GM12878 (cell line): ENCODE data around the gene ITSN1. TPM values are rescaled to one million over a fixed set of nuclear protein-coding genes. Genes with fewer than 3 reads are reported as not detected.

Source experiments
- ATAC-seq: fragments of 200-7000 bp; cut with Tn5 transposase; 3 replicates; pipeline ENCODE4 v1.9.1; 2020; ENCODE audit warnings: mild to moderate bottlenecking, moderate library complexity
- BruUV-seq: library from RNA; stranded (reverse); fragments of 400-500 nt; replicated peaks from 2 replicates; lab custom pipeline; 2021; lab: Mats Ljungman, UMichigan
- CTCF ChIA-PET: fragments of 300-600 bp; sonication (Branson Sonifier 250); formaldehyde crosslinking; extraction: SDS; loops from one replicate; lab custom pipeline; 2021; ENCODE audit warnings: inconsistent platforms; lab: Yijun Ruan, JAX
- POLR2A ChIA-PET: fragments of 350-600 bp; formaldehyde crosslinking; extraction: SDS; loops from one replicate; lab custom pipeline; 2021; ENCODE audit warnings: inconsistent platforms; lab: Charles Lee
- RAD21 ChIA-PET: fragments of 300-600 bp; sonication (Branson Sonifier 250); formaldehyde crosslinking; loops from one replicate; lab custom pipeline; 2023; ENCODE audit warnings: antibody characterized with exemption; ENCODE audit not compliant: unreplicated experiment; lab: Charles Lee
- SMC1A ChIA-PET: fragments of 300-600 bp; sonication (Branson Sonifier 250); formaldehyde crosslinking; loops from one replicate; lab custom pipeline; 2023; ENCODE audit not compliant: unreplicated experiment, uncharacterized antibody; lab: Charles Lee
- DNase-seq: peaks from one replicate; pipeline ENCODE4 v3.0.0-alpha.2; 2011; ENCODE audit warnings: low read depth, low spot score
- FAIRE-seq: peaks from 3 replicates; lab custom pipeline; 2011; peaks lifted over from hg19 to GRCh38; lab: Jason Lieb, UNC
- H2AFZ ChIP-seq: 2 replicates; pipeline ENCODE4 v1.6.0; 2011; ENCODE audit warnings: low read depth, low read length, control low read depth; ENCODE audit not compliant: control insufficient read depth
- H3K27ac ChIP-seq: 2 replicates; pipeline ENCODE4 v1.5.1; 2011; ENCODE audit warnings: control low read depth; ENCODE audit not compliant: control insufficient read depth, insufficient read depth
- H3K27me3 ChIP-seq, 2 experiments: replicated peaks in 1 of 2; 2 replicates each; pipeline versions ENCODE4 v1.6.0 to v1.6.1; 2011; ENCODE audit warnings: low read length in 1 of 2; ENCODE audit not compliant: control insufficient read depth in 2 of 2, insufficient read depth in 2 of 2
- H3K36me3 ChIP-seq, 2 experiments: 2 replicates each; pipeline ENCODE4 v1.5.1; 2011; ENCODE audit warnings: low read length in 1 of 2; ENCODE audit not compliant: control insufficient read depth in 2 of 2, insufficient read depth in 2 of 2
- H3K4me1 ChIP-seq: 2 replicates; pipeline ENCODE4 v1.6.1; 2011; ENCODE audit warnings: mild to moderate bottlenecking, low read length, moderate library complexity, mixed read lengths; ENCODE audit not compliant: control insufficient read depth, insufficient read depth
- H3K4me2 ChIP-seq: 2 replicates; pipeline ENCODE4 v1.6.0; 2011; ENCODE audit warnings: control low read depth; ENCODE audit not compliant: control insufficient read depth, insufficient read depth
- H3K4me3 ChIP-seq: fragments of 200-600 bp; sonication (generic); 2 replicates; pipeline ENCODE4 v1.5.1; 2016
- H3K79me2 ChIP-seq: 2 replicates; pipeline ENCODE4 v1.6.0; 2011; ENCODE audit warnings: low read length; ENCODE audit not compliant: control insufficient read depth, insufficient read depth
- H3K9ac ChIP-seq: 2 replicates; pipeline ENCODE4 v1.8.0; 2011; ENCODE audit warnings: low read length, control low read depth, mixed read lengths; ENCODE audit not compliant: control insufficient read depth, insufficient read depth
- H3K9me3 ChIP-seq: replicated peaks from 3 replicates; pipeline ENCODE4 v1.5.1; 2011; ENCODE audit warnings: mild to moderate bottlenecking, low read length; ENCODE audit not compliant: control insufficient read depth, insufficient read depth
- H4K20me1 ChIP-seq: 2 replicates; pipeline ENCODE4 v1.6.0; 2011; ENCODE audit not compliant: control insufficient read depth, insufficient read depth
- CEBPZ ChIP-seq: fragments of 150-350 bp; IDR thresholded peaks from 2 replicates; pipeline ENCODE4 v1.6.1; 2016; ENCODE audit warnings: low read depth, low read length
- JUND ChIP-seq: IDR thresholded peaks from 2 replicates; pipeline ENCODE4 v1.6.1; 2012; ENCODE audit warnings: low read depth, mild to moderate bottlenecking, low read length, improper control_type of control experiment, moderate library complexity
- POU2F2 ChIP-seq: IDR thresholded peaks from 3 replicates; pipeline ENCODE4 v1.6.1; 2011; ENCODE audit warnings: low read depth, mild to moderate bottlenecking, low read length, borderline replicate concordance
- SMARCA5 ChIP-seq: fragments of 450-650 bp; IDR thresholded peaks from 2 replicates; pipeline ENCODE4 v1.6.1; 2017; ENCODE audit warnings: mild to moderate bottlenecking
- WGBS: methylation state at CpG from one replicate; pipeline ENCODE4 v1.1.6; 2016; ENCODE audit warnings: low lambda C conversion rate; ENCODE audit not compliant: insufficient replicate concordance, insufficient coverage; ENCODE audit errors: missing lambda C conversion rate; 5-methylcytosine and 5-hydroxymethylcytosine counted together
- in situ Hi-C: fragments of 300-500 bp; cut with MboI; formaldehyde crosslinking; loops from 9 replicates; pipeline ENCODE4 v1.14.3; 2018; ENCODE audit warnings: mixed read lengths
- intact Hi-C: fragments of 100-400 bp; cut with micrococcal nuclease; formaldehyde crosslinking; loops from one replicate; pipeline ENCODE4 v1.14.2; 2022; ENCODE audit not compliant: unreplicated experiment
- polyA plus RNA-seq, 11 experiments: library from polyadenylated mRNA; depleted of rRNA in 4 of 11; unstranded in 6 of 11; stranded (reverse) in 5 of 11; fragments of >200 nt; fragmentation: Nextera tagmentation in 4 of 11; fragmentation: Illumina TruSeq in 1 of 11; extraction: Ambion mirVana in 4 of 11; extraction: Trizol in 1 of 11; gene quantifications; 1 replicate in 1 of 11; 2 replicates in 10 of 11; pipeline versions ENCODE4 v1.2.1 to v1.2.3, GENCODE V29; 2011 to 2016; ENCODE audit warnings: inconsistent platforms in 2 of 11, missing spikeins in 2 of 11, low read depth in 1 of 11
- total RNA-seq, 4 experiments: library from RNA; depleted of rRNA in 3 of 4; stranded (reverse); fragments of >200 nt in 3 of 4; fragmentation: Illumina TruSeq in 1 of 4; extraction: Trizol in 1 of 4; gene quantifications; 2 replicates each; pipeline versions ENCODE4 v1.2.1 to v1.2.3, GENCODE V29; 2013 to 2021

Gene ITSN1
- total and polyA plus RNA-seq, 10 of the 15 experiments (the other 5 are each of a cell fraction or from before 2014, with no cell fraction given) = 0.89 to 10.6 (median 4.8) TPM

GRCh38 chr21:33708874-33709273 is 66.6 kb downstream of the ITSN1 start:
- TF ChIP-seq POU2F2 (no peak), CEBPZ (no peak), JUND (no peak), SMARCA5 (no peak)
- SMC1A ChIA-PET = no interaction called here
- Histone ChIP-seq H3K4me2 (no peak overlapping the region), H3K9me3 (no peaks in the 10 kb centered on the region; the same call in 2 of the 3 replicates), H3K4me1 (no peaks in the 10 kb centered on the region), H4K20me1 (no peaks in the 10 kb centered on the region), H2AFZ (no peak overlapping the region), H3K4me3 (no peak overlapping the region), H3K27me3 (no peaks in the 10 kb centered on the region), H3K79me2 (no peaks in the 10 kb centered on the region), H3K36me3 (no peaks in the 10 kb centered on the region), H3K9ac (no peak overlapping the region), H3K27ac (no peak overlapping the region)
- intact Hi-C loops (no loop called here), in situ Hi-C loops (no loop called here)
- ATAC-seq (no peak), FAIRE-seq (no peak), DNase-seq (no peak)
- 85% methylated on average over 2 of the region's 2 CpGs for WGBS
- CTCF ChIA-PET = interaction anchor here (1.3 kb wide), 1 partner anchor 10 kb away, joined by 3 read pairs; no protein-coding TSS in a partner anchor
- RAD21 ChIA-PET = no interaction called here
- POLR2A ChIA-PET = no interaction called here
- no TSS peak for BruUV-seq
